ENCODE results near the gene KRTAP6-3. TPM values are rescaled to one million over a fixed set of nuclear protein-coding genes. Genes with fewer than 3 reads are reported as not detected.

The KRTAP6-3 gene, protein sequence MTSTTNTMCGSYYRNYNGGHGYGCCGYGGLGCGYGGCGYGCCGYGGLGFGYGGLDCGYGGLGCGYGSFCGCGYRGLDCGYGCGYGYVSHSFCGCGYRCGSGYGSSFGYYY
- total RNA-seq = not detected

DNA sequence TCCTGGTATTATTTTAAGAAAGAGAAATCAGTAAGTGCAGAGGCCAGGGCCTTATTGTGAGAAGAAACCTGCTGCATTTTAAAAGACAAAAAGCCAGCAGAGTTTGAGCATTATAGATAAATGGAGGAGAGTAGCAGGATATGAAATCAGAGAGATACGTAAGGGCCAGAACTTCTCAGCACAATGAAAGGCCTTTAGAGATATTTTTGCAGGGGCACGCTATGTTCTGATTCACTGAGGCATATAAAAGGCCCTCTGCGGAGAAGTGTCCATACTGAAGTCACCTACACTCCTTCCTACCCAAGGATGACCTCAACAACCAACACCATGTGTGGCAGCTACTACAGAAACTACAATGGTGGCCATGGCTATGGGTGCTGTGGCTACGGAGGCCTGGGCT is at the start of gene KRTAP6-3:
Gene KRTAP6-3, plus strand, starts transcription at position 301 of the 400 bp plus-strand sequence. Its CDS starts 6 bp downstream, at position 307.
- no peaks in the 10 kb centered on the region for H3K4me1 Mint-ChIP-seq (ENCODE audit: low read depth)
- intact Hi-C loops (cut with micrococcal nuclease) = no loop called here
- no peaks in the 10 kb centered on the region for H3K36me3 Mint-ChIP-seq (ENCODE audit: low read depth)
- CTCF ChIA-PET = no interaction called here
- ATAC-seq = no peak
- POLR2A ChIA-PET = no interaction called here
- no peak within 1 kb of the TSS for H3K27ac Mint-ChIP-seq
- TF ChIP-seq, protein P1, sequence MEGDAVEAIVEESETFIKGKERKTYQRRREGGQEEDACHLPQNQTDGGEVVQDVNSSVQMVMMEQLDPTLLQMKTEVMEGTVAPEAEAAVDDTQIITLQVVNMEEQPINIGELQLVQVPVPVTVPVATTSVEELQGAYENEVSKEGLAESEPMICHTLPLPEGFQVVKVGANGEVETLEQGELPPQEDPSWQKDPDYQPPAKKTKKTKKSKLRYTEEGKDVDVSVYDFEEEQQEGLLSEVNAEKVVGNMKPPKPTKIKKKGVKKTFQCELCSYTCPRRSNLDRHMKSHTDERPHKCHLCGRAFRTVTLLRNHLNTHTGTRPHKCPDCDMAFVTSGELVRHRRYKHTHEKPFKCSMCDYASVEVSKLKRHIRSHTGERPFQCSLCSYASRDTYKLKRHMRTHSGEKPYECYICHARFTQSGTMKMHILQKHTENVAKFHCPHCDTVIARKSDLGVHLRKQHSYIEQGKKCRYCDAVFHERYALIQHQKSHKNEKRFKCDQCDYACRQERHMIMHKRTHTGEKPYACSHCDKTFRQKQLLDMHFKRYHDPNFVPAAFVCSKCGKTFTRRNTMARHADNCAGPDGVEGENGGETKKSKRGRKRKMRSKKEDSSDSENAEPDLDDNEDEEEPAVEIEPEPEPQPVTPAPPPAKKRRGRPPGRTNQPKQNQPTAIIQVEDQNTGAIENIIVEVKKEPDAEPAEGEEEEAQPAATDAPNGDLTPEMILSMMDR (IDR thresholded peaks at IDR 0.05) = no peak
- no peak for DNase-seq
- H3K4me3 Mint-ChIP-seq = no peak within 1 kb of the TSS
- no peaks in the 10 kb centered on the region for H3K27me3 Mint-ChIP-seq
- no peaks in the 10 kb centered on the region for H3K9me3 Mint-ChIP-seq

DNA sequence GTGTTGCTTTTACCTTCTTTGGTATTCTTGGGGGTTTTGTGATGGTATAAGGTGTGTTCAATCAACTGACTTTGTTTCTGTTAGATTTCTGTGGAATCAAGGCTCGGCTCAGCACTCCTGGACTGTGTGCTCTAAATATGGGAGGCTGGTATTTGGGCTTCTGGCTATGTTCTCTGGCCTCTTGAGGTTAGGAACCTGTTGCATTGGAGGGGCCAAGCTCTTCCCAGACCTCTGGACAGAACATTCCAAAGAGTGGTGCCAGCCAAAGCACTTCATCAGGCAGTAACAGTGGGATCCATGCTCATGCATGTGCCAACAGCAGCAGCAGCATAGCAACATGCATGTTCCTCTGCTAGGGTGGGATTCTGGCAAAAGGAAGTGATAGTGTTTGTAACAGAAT is 39.5 kb upstream of the KRTAP6-3 start:
- H3K36me3 Mint-ChIP-seq (ENCODE audit: low read depth) = no peaks in the 10 kb centered on the region
- peaks cover 3% of the 10 kb centered on the region for H3K9me3 Mint-ChIP-seq
- no peak overlapping the region for H3K27ac Mint-ChIP-seq
- ATAC-seq (no peak), DNase-seq (no peak)
- no peak overlapping the region for H3K4me3 Mint-ChIP-seq
- POLR2A ChIA-PET = no interaction called here
- CTCF ChIA-PET = no interaction called here
- intact Hi-C loops (cut with micrococcal nuclease) = no loop called here
- peaks cover 3% of the 10 kb centered on the region for H3K27me3 Mint-ChIP-seq
- no peaks in the 10 kb centered on the region for H3K4me1 Mint-ChIP-seq (ENCODE audit: low read depth)
- TF ChIP-seq, protein P1 (IDR thresholded peaks at IDR 0.05) = no peak

DNA sequence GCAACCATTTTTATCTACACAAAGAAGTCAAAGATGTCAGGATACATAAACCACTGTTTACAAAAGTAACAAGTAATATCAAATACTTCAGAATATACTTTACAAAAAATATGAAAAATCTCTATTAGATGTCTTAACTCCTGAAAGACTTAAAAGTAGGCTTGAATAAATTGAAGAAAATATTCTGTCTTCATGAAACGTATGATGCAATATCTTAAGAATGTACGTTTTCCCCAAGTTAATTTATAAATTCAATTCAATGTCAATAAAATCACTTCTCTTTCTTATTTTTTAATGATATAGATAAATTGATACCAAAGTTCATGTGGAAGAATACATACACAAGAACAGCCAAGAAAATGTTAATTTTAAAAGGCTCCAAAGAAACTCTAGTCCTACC is 37.1 kb upstream of the KRTAP6-3 start:
- Mint-ChIP-seq H3K27me3 (no peaks in the 10 kb centered on the region), H3K4me3 (no peak overlapping the region), H3K36me3 (ENCODE audit: low read depth) (no peaks in the 10 kb centered on the region), H3K9me3 (peaks cover 3% of the 10 kb centered on the region), H3K27ac (no peak overlapping the region), H3K4me1 (ENCODE audit: low read depth) (no peaks in the 10 kb centered on the region)
- DNase-seq (no peak), ATAC-seq (no peak)
- intact Hi-C loops (cut with micrococcal nuclease) = no loop called here
- POLR2A ChIA-PET = no interaction called here
- TF ChIP-seq, protein P1 (IDR thresholded peaks at IDR 0.05) = no peak
- CTCF ChIA-PET = no interaction called here

DNA sequence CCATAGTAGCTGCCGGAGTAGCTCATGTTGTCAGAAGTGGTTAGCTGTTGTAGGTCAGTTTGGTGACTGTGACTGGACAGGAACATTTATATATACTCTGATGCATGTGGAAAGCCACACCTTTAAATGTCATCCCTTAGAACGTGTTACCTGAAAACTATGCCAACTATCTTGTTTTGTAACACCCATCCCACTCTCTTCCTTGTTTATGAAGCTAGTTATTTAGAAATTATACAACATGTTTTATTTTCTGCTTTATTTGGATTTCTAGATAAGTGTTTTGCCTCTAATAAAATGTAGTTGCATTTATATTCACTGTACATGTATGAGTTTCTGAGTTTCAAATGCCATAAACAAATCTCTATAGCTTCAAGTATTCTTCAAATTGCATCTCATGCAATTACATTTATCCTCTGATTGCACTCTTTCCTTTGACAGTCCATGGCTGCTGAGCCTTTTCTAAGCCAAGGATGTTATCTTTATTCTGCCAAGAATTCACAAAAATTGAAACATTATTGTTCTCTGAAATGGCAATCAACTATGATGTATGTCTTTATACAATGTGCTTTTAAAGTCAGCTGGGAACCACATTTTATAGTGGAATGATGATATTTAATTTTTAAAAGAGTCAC is 30.9 kb upstream of the KRTAP6-3 start, which contains the start of gene KRTAP19-7:
Gene KRTAP19-7, minus strand, starts transcription at position 51 of the 632 bp plus-strand sequence. Its CDS starts 25 bp downstream, at position 26.
- intact Hi-C loops (cut with micrococcal nuclease) = no loop called here
- H3K4me3 Mint-ChIP-seq = no peak within 1 kb of the TSS
- H3K9me3 Mint-ChIP-seq = no peaks in the 10 kb centered on the region
- H3K4me1 Mint-ChIP-seq (ENCODE audit: low read depth) = no peaks in the 10 kb centered on the region
- DNase-seq (no peak), ATAC-seq (no peak)
- no peak within 1 kb of the TSS for H3K27ac Mint-ChIP-seq
- ChIA-PET CTCF (no interaction called here), POLR2A (no interaction called here)
- TF ChIP-seq, protein P1 (IDR thresholded peaks at IDR 0.05) = no peak
- H3K27me3 Mint-ChIP-seq = no peaks in the 10 kb centered on the region
- no peaks in the 10 kb centered on the region for H3K36me3 Mint-ChIP-seq (ENCODE audit: low read depth)

DNA sequence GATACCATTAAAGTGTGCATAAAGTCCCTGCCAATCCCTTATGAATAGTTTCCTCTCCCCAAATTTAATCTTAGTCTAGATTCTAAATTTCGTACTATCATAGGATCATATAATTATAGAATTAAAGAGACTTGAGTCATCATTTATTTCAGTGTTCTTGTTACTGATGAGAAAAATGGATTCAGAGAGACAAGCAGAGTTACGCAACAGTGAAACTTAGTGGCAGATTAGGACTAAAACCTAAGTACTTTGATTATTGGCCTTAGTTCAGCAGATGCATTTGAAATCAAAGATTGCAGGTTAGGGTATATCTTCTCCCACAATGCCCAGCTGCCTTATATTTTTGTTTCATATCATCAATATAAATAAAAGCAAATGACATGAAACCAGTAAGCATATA is 30.3 kb upstream of the KRTAP6-3 start:
- DNase-seq = no peak
- TF ChIP-seq, protein P1 (IDR thresholded peaks at IDR 0.05) = no peak
- no peak for ATAC-seq
- ChIA-PET POLR2A (no interaction called here), CTCF (no interaction called here)
- H3K4me3 Mint-ChIP-seq = no peak overlapping the region
- intact Hi-C loops (cut with micrococcal nuclease) = no loop called here
- H3K4me1 Mint-ChIP-seq (ENCODE audit: low read depth) = no peaks in the 10 kb centered on the region
- no peaks in the 10 kb centered on the region for H3K36me3 Mint-ChIP-seq (ENCODE audit: low read depth)
- no peaks in the 10 kb centered on the region for H3K27me3 Mint-ChIP-seq
- H3K9me3 Mint-ChIP-seq = no peaks in the 10 kb centered on the region
- H3K27ac Mint-ChIP-seq = no peak overlapping the region

Data from activated CD8-positive, alpha-beta T cell treated with anti-CD3 and anti-CD28 coated beads for 36 hours (primary cell).